CD4-positive, alpha-beta T cell treated with Interferon alpha-2 for 1 hour (primary cell): Measurements from ENCODE around the gene RABGAP1.
A peak's percentile ranks its signal among the peaks of the same experiment; 100 is the strongest.

ENCODE experiments used
- DNase-seq, 2 donors: peaks; one replicate each; pipeline ENCODE4 v3.0.0-alpha.2; 2020 to 2022

Gene RABGAP1

DNA sequence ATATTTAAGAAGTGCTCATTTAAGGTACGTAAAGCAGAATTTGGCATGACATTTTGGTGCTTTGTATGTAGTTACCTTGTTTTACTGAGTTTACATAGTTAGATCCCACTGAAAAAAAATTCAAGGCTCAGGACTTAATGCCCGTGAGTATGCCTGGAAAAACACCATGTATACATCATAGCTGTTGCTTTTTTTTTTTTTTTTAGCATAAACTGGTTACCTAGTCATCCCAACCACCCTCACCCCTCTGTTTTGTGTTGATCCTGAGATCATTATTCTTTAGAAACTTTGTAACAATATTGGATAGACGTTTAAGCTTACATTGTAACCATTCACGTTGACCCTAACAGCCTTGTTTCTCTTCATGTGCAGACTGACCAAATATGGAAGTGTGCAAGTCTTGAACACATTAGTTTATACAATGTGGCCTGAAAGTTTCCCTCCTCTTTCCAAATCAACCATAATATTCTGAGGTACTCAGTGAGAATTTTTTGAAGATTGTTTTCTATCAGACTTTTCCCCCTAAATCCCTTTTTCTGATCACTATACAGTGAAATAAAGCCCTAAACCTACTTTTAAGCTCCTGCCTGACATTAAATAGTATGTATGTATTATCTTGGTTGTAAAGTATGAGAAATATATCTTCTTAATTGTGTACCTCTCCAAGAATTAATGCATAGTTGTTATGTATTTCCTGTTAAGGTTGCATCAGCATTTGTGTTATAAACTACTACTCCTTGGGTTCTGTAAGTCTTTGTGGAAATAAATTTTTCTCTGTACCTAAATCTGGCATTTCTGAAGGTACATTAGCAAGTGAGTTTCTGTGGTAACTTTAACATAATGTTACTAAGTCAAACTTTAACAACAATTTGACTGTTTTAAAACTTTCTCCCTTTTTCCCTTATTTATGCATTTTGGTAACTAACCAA, 4.4 kb downstream of the RABGAP1 start:
- no peak for DNase-seq

- DNase-seq = no peak
Observed at GRCh38 chr9:122946461-122947005, 5.7 kb downstream of the RABGAP1 start.

GRCh38 chr9:122948313-122948712, 7.5 kb downstream of the RABGAP1 start:
- DNase-seq = no peak

DNA sequence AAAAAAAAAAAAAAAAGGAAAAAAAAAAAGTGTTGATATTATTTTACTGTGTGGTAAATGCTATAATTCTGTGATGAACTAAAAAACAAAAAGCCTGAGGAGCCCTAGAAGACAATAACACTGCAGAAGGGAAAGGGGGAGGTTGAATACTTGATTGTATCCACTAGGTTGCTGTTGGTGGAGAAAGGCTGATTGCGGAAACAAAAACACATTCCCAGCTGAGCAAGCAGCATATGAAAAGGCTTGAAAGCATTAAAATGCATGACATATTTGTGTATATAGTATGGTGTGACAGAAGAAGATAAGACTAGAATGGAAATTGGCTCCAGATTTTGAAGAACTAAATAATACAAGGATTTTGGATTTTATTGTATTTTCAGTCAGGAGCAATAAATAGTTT, 8.9 kb downstream of the RABGAP1 start:
- DNase-seq = no peak

DNA sequence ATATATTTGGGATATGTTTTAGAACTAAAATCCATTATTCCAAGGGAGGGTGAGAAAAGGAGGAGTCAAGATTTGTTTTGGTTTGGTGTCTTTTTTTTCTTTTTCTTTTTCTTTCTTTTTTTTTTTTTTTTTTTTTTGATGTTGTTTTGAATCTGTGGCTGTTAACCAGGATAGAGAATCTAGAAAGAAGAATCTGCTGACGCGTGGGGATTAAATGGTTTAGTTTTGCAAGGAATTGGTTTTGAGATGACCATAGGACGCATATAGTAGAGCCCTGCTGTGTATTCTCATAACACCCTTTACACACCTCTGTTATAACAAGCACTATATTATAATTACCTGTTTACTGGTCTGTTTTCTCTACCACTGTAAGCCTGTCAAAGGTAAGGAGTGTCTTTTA, 9.4 kb downstream of the RABGAP1 start:
- DNase-seq = no peak

DNA sequence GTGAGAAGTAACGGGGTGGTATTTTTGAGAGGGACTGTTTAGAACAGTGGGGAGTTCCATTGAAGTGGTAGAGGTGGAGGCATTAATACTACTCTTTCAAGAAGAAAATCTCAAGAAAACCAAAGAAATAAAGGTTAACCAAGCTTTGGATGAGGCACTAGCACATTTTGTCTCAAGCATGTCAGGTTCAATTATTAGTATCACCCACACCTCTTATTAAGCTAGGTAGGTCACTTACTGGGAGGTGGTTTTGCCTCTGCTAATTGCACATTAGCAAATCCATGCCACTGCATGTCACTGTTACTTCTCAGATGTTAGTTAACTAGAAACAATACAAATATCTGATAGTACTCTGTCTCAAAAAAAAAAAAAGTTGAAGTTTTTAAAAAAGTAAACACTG, 10.2 kb downstream of the RABGAP1 start:
- no peak for DNase-seq

GRCh38 chr9:122954253-122954691, 13.5 kb downstream of the RABGAP1 start:
- DNase-seq = no peak

DNA sequence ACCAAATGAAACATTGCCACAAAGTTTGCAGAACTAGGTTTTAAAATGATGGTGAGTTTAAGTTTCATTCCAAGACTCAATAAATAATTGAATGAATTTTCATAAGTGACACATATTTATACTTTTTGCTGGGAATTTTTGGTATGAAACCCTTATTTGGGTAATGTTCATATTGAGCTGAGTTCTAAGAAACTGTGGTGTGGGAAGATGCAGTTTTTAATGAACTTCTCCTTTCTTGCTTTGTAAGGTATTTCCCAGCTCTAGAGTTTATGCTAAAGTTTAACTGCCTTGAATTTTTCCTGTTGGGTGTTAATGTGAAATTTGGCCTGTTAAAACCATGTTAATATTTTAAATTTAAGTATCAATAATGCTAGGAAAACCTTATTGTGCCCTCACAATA, 15.1 kb downstream of the RABGAP1 start:
- no peak for DNase-seq

DNA sequence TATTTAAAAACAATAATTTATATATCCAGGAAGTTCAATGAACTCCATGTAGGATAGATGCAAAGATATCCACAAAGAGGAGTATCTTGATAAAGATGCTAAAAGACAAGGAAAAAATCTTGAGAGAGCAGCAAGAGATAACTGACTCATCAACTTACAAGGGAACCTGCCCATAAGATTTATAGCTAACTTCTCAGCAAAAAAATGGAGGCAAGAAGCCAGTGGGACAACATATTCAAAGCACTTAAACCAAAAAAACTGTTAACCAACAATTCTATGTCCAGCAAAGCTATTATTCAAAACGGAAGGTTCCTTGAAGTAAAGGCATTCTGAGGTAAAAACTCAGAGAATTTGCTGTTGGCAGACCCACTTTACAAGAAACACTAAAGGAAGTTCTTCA, 20.3 kb downstream of the RABGAP1 start:
- DNase-seq = no peak

DNA sequence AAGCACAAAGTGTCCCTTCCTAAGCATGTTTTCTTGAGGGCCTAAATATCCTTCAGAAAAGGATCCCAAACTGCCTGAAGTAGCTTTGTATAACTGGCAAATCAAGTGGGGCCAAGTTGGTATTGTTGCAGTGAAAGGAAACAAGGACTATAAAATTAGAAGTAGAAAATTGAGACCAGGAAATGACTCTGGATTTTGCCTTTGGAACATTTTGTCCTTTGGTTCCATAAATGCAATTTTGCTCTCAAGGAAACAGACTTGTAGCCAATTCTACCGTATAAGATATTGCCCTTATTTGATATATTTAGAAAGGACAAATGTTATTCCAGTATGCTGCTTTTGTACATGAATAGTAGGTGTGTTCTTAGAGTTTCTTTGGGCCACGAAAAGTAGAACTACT, 34.4 kb downstream of the RABGAP1 start:
- no peak for DNase-seq

GRCh38 chr9:122978601-122979000, 37.8 kb downstream of the RABGAP1 start:
- DNase-seq = no peak

GRCh38 chr9:122986010-122986409, 45.2 kb downstream of the RABGAP1 start:
- no peak for DNase-seq

DNA sequence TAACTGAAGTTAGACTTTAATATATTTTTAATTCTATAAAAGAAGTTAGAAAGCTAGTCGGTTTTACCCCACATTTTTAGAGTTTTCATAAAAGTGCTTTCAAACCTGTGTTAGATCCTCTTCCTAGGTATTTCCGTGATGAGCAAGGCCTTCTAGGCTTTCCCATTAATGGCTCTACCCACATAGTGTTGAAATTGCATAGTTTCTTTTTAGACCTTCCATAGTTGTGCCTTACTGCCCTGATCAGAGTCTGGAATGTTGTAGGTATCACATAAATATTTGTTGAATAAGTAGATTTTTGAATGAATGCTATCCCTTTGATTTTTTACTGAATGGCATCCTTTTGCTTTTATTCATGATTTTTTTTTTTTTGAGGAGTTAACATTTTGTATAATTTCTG, 47.3 kb downstream of the RABGAP1 start:
- no peak for DNase-seq

- peak in 1 of 2 donors; percentile 19 for DNase-seq
Observed at GRCh38 chr9:122988920-122989621, 48.3 kb downstream of the RABGAP1 start.

GRCh38 chr9:122991370-122991830, 50.6 kb downstream of the RABGAP1 start:
- DNase-seq = peak; percentile 10 to 57

DNA sequence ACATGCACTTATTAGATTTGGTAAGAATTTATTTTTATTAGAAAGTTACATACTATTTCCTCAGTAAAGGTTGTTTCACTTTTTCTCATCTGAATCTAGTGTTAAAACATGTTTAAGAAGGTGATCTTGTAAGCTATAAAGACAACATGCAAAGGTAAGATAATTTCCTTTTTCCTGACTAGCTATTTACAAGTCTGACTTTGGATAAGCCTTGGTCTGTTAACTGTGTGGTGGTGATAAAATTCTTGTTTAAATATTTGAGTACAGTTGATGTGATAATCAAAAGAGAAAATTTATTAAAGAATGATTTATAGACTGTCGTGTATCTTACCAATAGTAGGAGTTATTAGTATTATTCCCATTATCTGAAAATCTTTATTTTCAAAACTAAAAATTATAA, 55.8 kb downstream of the RABGAP1 start:
- DNase-seq = no peak

DNA sequence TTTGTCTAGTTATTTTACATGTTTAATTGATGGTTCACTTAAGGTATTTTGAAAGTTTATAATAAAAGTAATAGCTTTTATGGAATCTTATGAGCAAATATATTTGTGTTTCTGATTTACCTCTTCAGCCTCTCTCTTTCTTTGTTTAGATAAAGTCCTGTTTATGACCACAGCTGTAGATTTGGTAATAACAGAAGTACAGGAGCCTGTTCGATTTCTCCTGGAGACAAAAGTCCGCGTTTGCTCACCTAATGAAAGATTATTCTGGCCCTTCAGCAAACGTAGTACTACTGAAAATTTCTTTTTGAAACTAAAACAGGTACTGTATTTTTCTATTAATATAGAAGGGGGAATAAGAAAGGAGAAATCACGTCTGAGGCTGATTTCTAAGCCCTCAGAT, 57.6 kb downstream of the RABGAP1 start:
- no peak for DNase-seq

DNA sequence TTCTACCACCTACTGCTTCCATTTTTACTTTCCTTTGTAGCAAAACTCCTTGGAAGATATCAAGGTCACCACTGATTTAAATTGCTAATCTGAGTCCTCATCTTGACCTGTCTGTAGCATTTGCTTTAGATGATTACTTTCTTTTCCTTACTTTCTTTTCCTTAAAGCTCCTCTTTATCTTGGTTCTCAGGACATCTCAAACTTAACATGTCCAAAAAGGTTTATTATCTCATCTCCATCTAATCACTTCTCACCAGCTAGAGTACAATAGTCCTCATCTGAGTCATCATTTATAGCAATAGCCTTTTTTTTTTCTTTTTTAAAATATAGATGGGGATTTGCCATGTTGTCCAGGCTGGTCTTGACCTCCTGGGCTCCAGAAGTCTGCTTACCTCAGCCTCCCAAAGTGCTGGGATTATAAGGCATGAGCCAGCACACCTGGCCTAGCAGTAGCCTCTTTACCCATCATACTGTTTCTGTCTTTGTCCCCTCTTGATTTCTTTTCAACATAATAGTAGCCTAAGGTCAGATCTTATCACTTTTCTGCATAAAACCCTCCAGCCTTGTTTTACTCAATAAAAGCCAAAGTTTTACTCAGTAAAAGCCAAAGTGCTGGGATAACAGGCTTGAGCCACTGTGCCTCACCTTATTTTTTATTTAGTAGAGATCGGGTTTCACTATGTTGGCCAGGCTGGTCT, 59.7 kb downstream of the RABGAP1 start:
- no peak for DNase-seq

DNA sequence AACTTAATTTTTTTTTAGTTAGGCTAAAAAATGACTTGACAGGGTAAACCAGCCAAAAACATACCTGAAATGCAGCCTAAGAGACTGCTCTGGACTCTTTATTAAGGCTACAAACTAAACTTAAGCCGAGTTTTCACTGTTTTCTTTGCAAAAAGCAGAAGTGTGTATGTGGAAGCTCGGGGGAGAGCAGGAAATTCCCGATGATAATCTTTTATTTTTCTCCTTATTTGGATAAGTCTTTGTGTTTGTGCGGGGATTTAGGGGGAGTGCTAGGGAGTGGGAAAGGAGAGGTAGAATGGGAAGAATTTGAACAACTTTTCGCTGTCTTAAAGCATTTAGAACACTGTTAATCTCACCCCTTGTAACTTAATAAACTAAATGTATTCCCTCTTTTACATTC, 61.9 kb downstream of the RABGAP1 start:
- DNase-seq = no peak

DNA sequence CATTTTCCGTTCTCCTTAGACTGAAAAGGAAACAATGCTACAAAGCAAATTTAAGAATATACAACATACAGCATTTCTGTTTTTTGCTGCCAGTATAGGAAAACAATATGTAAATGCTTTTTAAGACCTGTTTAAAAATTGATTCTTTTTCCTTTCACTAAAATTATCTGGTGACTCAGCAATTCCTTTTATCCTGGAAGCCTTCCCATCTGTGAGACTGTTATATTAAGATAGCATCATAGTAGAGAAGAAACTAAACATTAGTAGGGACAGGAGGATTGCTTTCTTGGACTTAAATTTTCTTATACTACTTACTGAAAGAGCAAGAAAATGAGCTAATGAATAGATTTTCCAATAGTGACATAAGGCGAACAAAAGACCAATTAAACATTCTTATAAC, 62.6 kb downstream of the RABGAP1 start:
- no peak for DNase-seq

DNA sequence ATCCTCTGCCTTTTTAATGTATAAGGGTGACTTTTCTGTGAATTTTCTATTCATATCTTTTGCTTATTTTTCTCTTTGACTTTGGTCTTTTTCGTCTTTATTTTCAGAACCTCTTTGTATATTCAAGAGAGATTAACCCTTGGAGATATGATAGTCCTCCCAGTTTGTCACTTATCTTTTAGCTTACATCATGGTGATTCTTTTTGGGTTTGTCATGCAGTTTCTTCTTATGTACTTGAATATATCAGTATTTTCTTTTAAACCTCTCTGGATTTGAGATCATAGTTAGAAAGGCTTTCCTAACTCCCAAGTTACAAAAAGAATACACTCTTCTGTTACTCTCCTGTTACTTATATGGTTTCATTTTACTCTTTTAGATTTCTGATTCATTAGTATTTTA, 65.1 kb downstream of the RABGAP1 start:
- DNase-seq = no peak

DNA sequence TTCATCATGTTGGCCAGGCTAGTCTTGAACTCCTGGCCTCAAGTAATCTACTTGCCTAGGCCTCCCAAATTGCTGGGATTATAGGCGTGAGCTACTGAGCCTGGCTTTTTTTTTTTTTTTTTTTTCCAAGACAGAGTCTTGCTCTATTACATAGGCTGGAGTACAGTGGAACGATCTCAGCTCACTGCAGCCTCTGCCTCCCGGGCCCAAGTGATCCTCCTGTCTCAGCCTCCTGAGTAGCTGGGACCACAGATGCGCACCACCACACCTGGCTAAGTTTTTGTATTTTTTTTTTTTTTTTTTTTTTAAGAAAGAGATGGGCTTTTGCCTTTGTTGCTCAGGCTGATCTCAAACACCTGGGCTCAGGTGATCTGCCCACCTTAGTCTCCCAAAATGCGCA, 66.4 kb downstream of the RABGAP1 start:
- no peak for DNase-seq

GRCh38 chr9:123008909-123009308, 68.1 kb downstream of the RABGAP1 start:
- DNase-seq = no peak
